ENCODE data around the gene KRTAP3-2.

KRTAP3-2 gene

GRCh38 chr17:41015454-41015853 is 15.7 kb upstream of the KRTAP3-2 start:
- no peaks in the 10 kb centered on the region for H3K27me3 ChIP-seq (ENCODE audit: insufficient read depth, poor library complexity, severe bottlenecking)
- no peak for DNase-seq (ENCODE audit: low read depth in 1 of 2, low spot score in 1 of 2)
- no peak for TF ChIP-seq CTCF (IDR thresholded peaks at IDR 0.05; ENCODE audit: insufficient read depth, low read length)
- no peak for TF ChIP-seq POLR2AphosphoS5 (IDR thresholded peaks at IDR 0.05; ENCODE audit: low read depth)
- no peak for TF ChIP-seq REST (IDR thresholded peaks at IDR 0.05; ENCODE audit: insufficient replicate concordance, low read depth)
- TF ChIP-seq SPI1 (IDR thresholded peaks at IDR 0.05; ENCODE audit: borderline replicate concordance, low read depth) = no peak
- TF ChIP-seq GABPA (IDR thresholded peaks at IDR 0.05; ENCODE audit: low read depth) = no peak

GRCh38 chr17:41013606-41014005 is 13.9 kb upstream of the KRTAP3-2 start:
- TF ChIP-seq POLR2AphosphoS5 (IDR thresholded peaks at IDR 0.05; ENCODE audit: low read depth) = no peak
- TF ChIP-seq CTCF (IDR thresholded peaks at IDR 0.05; ENCODE audit: insufficient read depth, low read length) = no peak
- TF ChIP-seq SPI1 (IDR thresholded peaks at IDR 0.05; ENCODE audit: borderline replicate concordance, low read depth) = no peak
- no peak for TF ChIP-seq GABPA (IDR thresholded peaks at IDR 0.05; ENCODE audit: low read depth)
- TF ChIP-seq REST (IDR thresholded peaks at IDR 0.05; ENCODE audit: insufficient replicate concordance, low read depth) = no peak
- Histone ChIP-seq H3K27me3 (ENCODE audit: insufficient read depth, poor library complexity, severe bottlenecking) (no peaks in the 10 kb centered on the region), H3K4me3 (replicated peaks; ENCODE audit: insufficient read depth, low read length) (no peak overlapping the region), H3K27ac (replicated peaks) (no peak overlapping the region)
- DNase-seq (ENCODE audit: low read depth in 1 of 2, low spot score in 1 of 2) = no peak

More at GRCh38 chr17:41015454-41015853, 15.7 kb upstream of the KRTAP3-2 start:
- Histone ChIP-seq H3K27ac (replicated peaks) (no peak overlapping the region), H3K4me3 (replicated peaks; ENCODE audit: insufficient read depth, low read length) (no peak overlapping the region)

DNA sequence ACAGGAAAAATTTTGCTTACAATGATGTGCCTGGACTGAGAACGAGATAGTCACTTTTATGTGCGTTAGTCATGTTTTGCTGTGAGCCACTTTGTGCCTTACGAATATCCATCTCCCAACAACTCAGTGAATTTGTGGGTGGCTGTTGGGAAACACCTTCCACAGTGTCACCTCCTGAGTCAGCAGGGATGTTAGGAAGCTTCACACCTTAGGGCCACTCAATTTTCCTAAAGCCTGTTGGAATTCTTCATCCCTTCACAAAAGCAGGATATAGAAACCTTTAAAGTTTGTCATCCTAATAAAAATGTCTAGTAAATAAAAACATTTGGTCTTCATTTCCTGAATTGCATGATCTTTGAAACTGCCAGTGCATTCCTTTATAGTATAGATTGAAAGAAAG is 13.5 kb upstream of the KRTAP3-2 start:
- TF ChIP-seq GABPA (IDR thresholded peaks at IDR 0.05; ENCODE audit: low read depth) = no peak
- no peak for TF ChIP-seq REST (IDR thresholded peaks at IDR 0.05; ENCODE audit: insufficient replicate concordance, low read depth)
- TF ChIP-seq SPI1 (IDR thresholded peaks at IDR 0.05; ENCODE audit: borderline replicate concordance, low read depth) = no peak
- no peak for TF ChIP-seq CTCF (IDR thresholded peaks at IDR 0.05; ENCODE audit: insufficient read depth, low read length)
- TF ChIP-seq POLR2AphosphoS5 (IDR thresholded peaks at IDR 0.05; ENCODE audit: low read depth) = no peak
- Histone ChIP-seq H3K4me3 (replicated peaks; ENCODE audit: insufficient read depth, low read length) (no peak overlapping the region), H3K27me3 (ENCODE audit: insufficient read depth, poor library complexity, severe bottlenecking) (no peaks in the 10 kb centered on the region), H3K27ac (replicated peaks) (no peak overlapping the region)
- no peak for DNase-seq (ENCODE audit: low read depth in 1 of 2, low spot score in 1 of 2)

Measured in HL-60 (cell line).